IPS DF 6.9 (cell line): ENCODE measurements around the gene STAB2.

ENCODE experiments used
- DNase-seq: peaks from one replicate; pipeline ENCODE4 v3.0.0-alpha.2; 2013; ENCODE audit warnings: low read depth, low spot score
- H3K27ac ChIP-seq: one replicate; pipeline ENCODE4 v1.5.1; 2013; ENCODE audit warnings: low read length, control low read depth
- H3K27me3 ChIP-seq: 2 replicates; pipeline ENCODE4 v1.6.1; 2013; ENCODE audit warnings: mild to moderate bottlenecking, low read length; ENCODE audit not compliant: control insufficient read depth, insufficient read depth
- H3K36me3 ChIP-seq: 2 replicates; pipeline ENCODE4 v1.6.1; 2013; ENCODE audit warnings: low read length; ENCODE audit not compliant: control insufficient read depth, insufficient read depth
- H3K4me1 ChIP-seq: 2 replicates; pipeline ENCODE4 v1.6.1; 2013; ENCODE audit warnings: low read length; ENCODE audit not compliant: control insufficient read depth, insufficient read depth
- H3K4me3 ChIP-seq: 2 replicates; pipeline ENCODE4 v1.5.1; 2013; ENCODE audit warnings: mild to moderate bottlenecking, low read length
- H3K9me3 ChIP-seq: 2 replicates; pipeline ENCODE4 v1.6.1; 2013; ENCODE audit warnings: low read length, inconsistent platforms; ENCODE audit not compliant: control insufficient read depth, insufficient read depth
- WGBS: extraction: QIAGEN DNeasy Blood & Tissue Kit; methylation state at CpG from one replicate; pipeline ENCODE4 v1.1.7; 2013; ENCODE audit warnings: mixed read lengths, missing lambda C conversion rate; ENCODE audit not compliant: insufficient read length, insufficient coverage; 5-methylcytosine and 5-hydroxymethylcytosine counted together

STAB2 gene

GRCh38 chr12:103774977-103775560 lies 188.0 kb downstream of the STAB2 start:
- Histone ChIP-seq H3K4me3 (no peak overlapping the region), H3K9me3 (no peaks in the 10 kb centered on the region), H3K27ac (no peak overlapping the region), H3K27me3 (no peaks in the 10 kb centered on the region), H3K36me3 (peaks cover 8% of the 10 kb centered on the region; the same call in 1 of the 2 replicates), H3K4me1 (no peaks in the 10 kb centered on the region)
- no peak for DNase-seq
- no CpG with 5 or more reads among the region's 10 CpGs for WGBS

GRCh38 chr12:103778781-103779180 lies 191.7 kb downstream of the STAB2 start:
- Histone ChIP-seq H3K27ac (no peak overlapping the region), H3K36me3 (peaks cover 9% of the 10 kb centered on the region; the same call in 1 of the 2 replicates)
- WGBS, result 100% methylated on average over 1 of the region's 6 CpGs

DNA sequence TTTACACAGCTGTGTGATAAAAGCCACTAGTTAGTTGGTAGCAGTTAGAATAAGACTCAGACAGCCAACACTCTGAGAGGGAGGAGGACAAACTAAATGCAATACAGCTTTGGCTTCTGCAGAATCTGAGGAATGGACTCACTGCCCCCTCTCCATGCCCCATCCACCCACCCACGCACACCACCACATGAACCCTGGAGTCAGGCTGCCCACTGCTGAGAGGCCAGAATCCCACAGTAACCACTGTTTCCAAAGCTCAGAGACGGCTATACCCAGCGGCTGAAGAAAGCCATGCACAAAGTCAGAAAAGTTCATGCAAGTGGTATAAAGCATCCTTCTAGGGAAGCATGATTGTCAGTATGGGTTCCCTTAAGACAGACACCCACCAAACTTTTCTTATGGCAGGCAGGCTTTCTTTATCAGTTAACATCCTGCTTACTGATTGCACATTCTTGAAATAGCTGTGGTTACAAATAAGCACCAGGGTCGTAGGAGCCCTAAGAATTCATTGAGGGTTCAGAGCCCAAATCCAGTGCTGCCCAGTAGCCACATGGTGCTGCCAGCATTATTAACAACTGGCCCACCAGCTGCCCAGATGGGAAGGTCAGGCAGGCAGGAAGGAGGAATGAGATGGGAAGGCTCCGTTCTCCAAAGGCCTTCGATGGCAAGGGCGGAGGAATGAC lies 192.5 kb downstream of the STAB2 start:
- no CpG with 5 or more reads among the region's 7 CpGs for whole genome bisulfite sequencing
- H3K36me3 ChIP-seq, result peaks cover 17% of the 10 kb centered on the region; the same call in 1 of the 2 replicates
- DNase-seq, result no peak
- no peaks in the 10 kb centered on the region for H3K27me3 ChIP-seq
- H3K9me3 ChIP-seq, result no peaks in the 10 kb centered on the region
- no peaks in the 10 kb centered on the region for H3K4me1 ChIP-seq
- no peak overlapping the region for H3K4me3 ChIP-seq
- no peak overlapping the region for H3K27ac ChIP-seq

More at GRCh38 chr12:103778781-103779180, 191.7 kb downstream of the STAB2 start:
- DNase-seq, result no peak
- no peak overlapping the region for H3K4me3 ChIP-seq
- H3K27me3 ChIP-seq, result no peaks in the 10 kb centered on the region
- H3K9me3 ChIP-seq, result no peaks in the 10 kb centered on the region
- H3K4me1 ChIP-seq, result no peaks in the 10 kb centered on the region

GRCh38 chr12:103780093-103780440 lies 193.0 kb downstream of the STAB2 start:
- no peaks in the 10 kb centered on the region for H3K27me3 ChIP-seq
- H3K4me1 ChIP-seq, result no peaks in the 10 kb centered on the region
- H3K4me3 ChIP-seq, result no peak overlapping the region
- H3K36me3 ChIP-seq, result peaks cover 17% of the 10 kb centered on the region; the same call in 1 of the 2 replicates
- no peak for DNase-seq
- no CpG with 5 or more reads among the region's 4 CpGs for WGBS
- H3K27ac ChIP-seq, result no peak overlapping the region
- H3K9me3 ChIP-seq, result no peaks in the 10 kb centered on the region

GRCh38 chr12:103780992-103781391 lies 193.9 kb downstream of the STAB2 start:
- no peaks in the 10 kb centered on the region for H3K4me1 ChIP-seq
- WGBS, result no CpG with 5 or more reads among the region's 3 CpGs
- no peaks in the 10 kb centered on the region for H3K27me3 ChIP-seq
- no peak overlapping the region for H3K4me3 ChIP-seq
- H3K36me3 ChIP-seq, result peaks cover 17% of the 10 kb centered on the region; the same call in 1 of the 2 replicates
- H3K9me3 ChIP-seq, result no peaks in the 10 kb centered on the region
- no peak overlapping the region for H3K27ac ChIP-seq
- no peak for DNase-seq

DNA sequence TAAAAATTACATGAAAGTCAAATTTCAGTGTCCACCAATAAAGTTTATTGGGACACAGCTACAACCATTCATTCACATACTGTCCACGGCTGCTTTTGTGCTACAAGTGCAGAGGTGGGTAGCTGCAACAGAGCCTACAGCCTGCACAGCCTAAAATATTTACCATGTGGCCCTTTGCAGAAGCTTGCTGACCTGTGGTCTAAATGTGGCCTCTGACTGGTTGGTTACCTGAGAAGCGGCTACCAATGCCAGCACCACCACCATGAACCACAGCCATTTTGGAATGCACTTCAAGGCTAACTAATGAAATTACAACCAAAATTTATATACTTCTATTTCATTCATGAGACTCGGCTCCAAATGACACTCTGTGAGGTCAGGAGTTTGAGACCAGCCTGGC lies 195.3 kb downstream of the STAB2 start:
- H3K4me3 ChIP-seq, result no peak overlapping the region
- H3K27me3 ChIP-seq, result no peaks in the 10 kb centered on the region
- WGBS, result no CpG with 5 or more reads among the region's 3 CpGs
- H3K36me3 ChIP-seq, result peaks cover 15% of the 10 kb centered on the region; the same call in 1 of the 2 replicates
- H3K4me1 ChIP-seq, result no peaks in the 10 kb centered on the region
- H3K27ac ChIP-seq, result no peak overlapping the region
- no peaks in the 10 kb centered on the region for H3K9me3 ChIP-seq
- no peak for DNase-seq

GRCh38 chr12:103783744-103784664 lies 196.9 kb downstream of the STAB2 start:
- WGBS, result no CpG with 5 or more reads among the region's 5 CpGs
- no peaks in the 10 kb centered on the region for H3K4me1 ChIP-seq
- H3K27me3 ChIP-seq, result no peaks in the 10 kb centered on the region
- H3K36me3 ChIP-seq, result peaks cover 12% of the 10 kb centered on the region; the same call in 1 of the 2 replicates
- H3K4me3 ChIP-seq, result no peak overlapping the region; the same call in 1 of the 2 replicates
- no peak for DNase-seq
- no peak overlapping the region for H3K27ac ChIP-seq
- H3K9me3 ChIP-seq, result no peaks in the 10 kb centered on the region

- no peaks in the 10 kb centered on the region for H3K4me1 ChIP-seq
- no peaks in the 10 kb centered on the region for H3K9me3 ChIP-seq
- peaks cover 9% of the 10 kb centered on the region; the same call in 1 of the 2 replicates for H3K36me3 ChIP-seq
- no CpG with 5 or more reads among the region's 4 CpGs for WGBS
- no peaks in the 10 kb centered on the region for H3K27me3 ChIP-seq
- no peak for DNase-seq
- no peak overlapping the region for H3K4me3 ChIP-seq
- no peak overlapping the region for H3K27ac ChIP-seq
Observed at GRCh38 chr12:103785243-103786031, 198.4 kb downstream of the STAB2 start.

GRCh38 chr12:103786201-103786600 lies 199.1 kb downstream of the STAB2 start:
- H3K27ac ChIP-seq, result no peak overlapping the region
- no peaks in the 10 kb centered on the region for H3K9me3 ChIP-seq
- DNase-seq, result no peak
- H3K4me1 ChIP-seq, result no peaks in the 10 kb centered on the region
- H3K36me3 ChIP-seq, result peaks cover 9% of the 10 kb centered on the region; the same call in 1 of the 2 replicates
- no peak overlapping the region for H3K4me3 ChIP-seq
- H3K27me3 ChIP-seq, result no peaks in the 10 kb centered on the region
